ENCODE measurements around the gene TMSB10.
A peak's percentile ranks its signal among the peaks of the same experiment; 100 is the strongest.
"Not testable (repeated sequence)": the region's sequence is repeated elsewhere in the genome, so short reads cannot be mapped to it uniquely, and the experiment has no call there.

The TMSB10 gene

DNA sequence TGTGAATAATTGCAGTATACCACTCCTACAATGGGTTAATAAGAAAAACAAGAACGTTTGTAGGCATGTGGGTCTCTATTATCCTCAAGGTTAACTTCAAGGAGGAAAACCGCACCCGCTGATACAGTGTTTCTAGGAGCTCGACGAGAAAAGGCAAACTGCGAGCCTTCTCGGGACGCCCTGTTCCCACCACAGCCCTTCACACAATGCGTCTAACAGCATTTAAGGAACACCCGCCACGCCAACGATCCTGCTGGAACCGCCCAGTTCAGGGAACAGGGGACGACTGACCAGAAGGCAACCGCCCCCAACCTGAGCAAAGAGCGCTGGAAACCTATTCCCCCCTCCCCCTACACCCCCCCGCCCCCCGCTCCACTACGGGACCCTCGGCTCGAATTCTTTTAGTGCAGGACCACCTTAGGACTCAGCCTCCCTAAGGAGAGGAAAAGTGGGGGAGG lies 710 bp upstream of the TMSB10 start:
- peak; percentile 46 for DNase-seq

DNA sequence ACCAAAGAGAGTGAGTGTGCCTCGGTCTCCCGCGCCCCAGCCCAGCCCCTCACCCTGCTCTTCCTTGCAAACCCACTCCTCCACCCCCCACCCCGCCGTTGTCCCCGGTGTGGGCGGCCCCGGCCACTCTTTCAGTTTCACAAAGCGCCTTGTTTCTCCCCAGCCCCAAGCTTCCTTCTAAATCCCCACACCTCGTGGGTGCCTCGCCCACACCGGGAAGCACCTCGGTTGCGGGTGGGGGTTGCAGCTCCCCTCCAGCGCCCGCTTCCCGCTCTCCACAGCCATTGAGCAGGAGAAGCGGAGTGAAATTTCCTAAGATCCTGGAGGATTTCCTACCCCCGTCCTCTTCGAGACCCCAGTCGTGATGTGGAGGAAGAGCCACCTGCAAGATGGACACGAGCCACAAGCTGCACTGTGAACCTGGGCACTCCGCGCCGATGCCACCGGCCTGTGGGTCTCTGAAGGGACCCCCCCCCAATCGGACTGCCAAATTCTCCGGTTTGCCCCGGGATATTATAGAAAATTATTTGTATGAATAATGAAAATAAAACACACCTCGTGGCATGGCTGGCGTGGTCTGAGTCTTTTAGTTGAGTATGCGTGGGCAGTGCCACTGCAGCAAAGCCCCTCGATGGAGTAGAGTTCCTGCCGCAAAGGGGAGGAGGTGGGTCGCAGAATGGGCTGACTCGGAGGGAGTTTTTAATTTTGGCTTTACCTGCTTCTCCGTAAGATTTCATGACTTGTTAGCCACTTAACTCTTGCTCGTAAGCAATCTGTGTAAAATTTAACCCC lies 848 bp downstream of the TMSB10 start:
- peak; percentile 74 for DNase-seq

DNA sequence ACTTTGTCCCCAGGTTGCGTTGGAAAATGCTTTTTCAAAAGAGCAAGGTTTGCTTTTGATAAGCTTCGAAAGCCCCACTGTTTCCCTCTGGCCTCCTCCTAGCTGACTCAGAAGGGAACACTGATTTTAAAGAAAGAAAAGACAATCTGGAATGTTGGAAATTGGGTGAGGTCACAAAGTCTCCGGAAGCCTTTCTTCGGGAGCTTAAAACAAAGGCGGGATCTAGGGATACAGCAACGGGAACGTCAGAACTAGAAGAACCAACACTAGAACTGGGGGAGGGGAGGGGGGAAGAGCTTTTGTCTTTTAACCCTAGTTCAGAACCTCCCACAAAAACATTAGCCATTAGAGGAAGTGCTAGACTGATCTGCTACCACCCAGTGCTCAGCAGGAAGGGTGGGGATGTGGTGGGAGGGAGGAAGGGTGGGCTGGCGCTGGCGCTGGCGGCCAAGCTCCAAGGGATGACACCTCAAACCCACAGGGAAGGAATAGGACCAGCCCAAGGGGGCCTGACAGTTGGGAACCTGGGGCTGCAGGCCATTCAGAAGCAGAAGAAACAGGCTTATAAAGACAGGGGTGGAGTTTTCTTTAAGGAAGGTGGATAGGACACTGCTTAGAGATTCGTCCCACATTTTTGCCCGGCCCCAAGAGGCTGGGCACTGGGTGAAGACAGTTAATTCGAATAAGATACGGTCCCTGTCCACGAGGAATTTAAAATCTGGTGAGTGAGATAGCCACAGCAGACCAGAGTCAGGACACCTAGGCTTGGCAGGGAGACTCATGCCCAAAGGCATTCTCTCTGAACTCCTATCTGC lies 1.7 kb downstream of the TMSB10 start:
- peak; percentile 73 for DNase-seq

DNA sequence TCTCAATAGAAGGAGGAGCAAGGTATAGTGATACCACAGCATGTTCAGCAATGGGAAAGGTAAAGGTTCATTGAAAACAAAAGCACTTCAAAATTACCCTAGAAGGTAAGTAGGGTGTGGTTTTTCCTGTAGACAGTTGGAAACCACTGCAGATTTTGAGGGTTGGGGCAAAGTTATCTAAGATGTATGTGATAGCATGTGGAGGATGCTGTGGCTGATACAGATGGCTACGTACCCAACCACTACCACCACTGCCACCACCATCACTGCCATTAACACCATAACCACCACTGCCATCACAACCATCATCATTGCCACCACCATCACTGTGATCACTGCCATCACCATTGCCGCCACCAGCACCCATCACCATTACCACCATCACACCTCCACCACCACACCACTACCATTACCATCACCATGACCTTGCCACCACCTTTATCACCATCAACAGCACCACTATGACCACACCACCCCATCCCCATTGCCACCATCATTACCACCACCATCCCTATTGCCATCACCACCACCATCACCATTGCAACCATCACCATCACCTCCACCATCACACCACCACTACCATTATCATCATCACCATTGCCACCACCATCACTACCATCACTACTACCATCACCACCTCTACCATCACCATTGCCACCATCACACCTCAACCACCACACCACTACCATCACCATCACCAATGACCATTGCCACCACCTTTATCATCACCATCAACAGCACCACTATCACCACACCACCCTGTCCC lies 3.7 kb downstream of the TMSB10 start:
- DNase-seq, result peak; percentile 74

DNA sequence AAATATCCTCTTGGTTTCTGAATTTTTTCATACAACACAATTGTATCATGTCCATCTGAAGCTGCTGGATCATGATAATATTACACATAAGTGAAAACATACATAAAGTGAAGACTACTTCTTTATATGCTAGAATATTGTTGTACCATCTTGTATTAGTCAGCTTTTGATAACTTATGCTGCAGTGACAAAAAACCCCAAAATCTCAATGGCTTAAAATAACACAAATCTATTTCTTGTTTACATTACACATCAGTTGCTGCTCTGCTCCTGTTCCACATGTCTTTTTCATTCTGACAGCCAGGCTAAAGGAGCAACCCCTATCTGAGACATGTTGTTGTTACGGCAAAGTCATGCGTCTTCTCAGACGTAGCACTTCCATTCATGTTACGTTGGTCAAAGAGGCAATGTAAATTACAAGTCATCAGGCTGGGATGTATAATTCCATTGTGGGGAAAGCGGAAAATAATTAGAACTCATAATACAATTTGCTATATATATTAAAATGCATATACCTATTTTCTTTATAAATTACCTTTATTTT lies 5.8 kb downstream of the TMSB10 start:
- no peak for DNase-seq

DNA sequence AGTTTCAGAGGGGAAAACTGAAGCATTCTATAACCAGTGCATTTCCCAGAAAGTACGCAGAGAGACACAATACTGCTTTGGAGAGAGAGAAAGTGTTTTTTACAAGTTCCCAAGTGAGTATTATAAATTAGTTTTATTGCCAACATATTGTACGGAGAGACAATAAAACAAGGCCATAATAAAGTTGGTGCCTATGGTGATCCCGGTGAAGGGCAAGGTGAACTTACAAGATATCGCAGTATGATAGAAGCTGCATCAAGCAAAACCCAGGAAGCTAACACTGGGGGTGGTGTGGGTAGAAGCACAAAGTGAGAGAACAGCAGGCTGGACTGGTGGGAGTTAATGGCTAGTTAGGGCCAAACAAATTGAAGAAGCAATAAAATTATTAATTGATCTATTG lies 7.5 kb downstream of the TMSB10 start:
- DNase-seq, result no peak

DNA sequence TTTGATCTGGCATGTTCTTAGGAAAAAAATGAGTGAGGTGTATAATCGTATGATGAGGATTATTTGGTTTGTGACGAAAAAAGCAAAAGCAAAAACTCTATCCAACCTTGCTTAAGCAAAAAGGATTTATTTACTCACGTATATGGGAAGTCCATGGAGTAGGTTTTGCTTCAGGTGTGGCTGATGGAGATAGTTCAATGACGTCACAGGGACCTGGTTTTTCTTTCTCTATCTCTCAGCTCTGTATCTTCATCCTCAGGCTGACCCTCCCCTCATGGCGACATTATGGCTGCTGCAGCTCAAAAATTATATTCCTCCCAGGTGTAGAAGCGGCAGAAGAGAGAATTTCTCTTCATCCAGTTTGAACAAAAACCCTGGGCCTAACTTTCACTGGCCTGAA lies 8.9 kb downstream of the TMSB10 start:
- no peak for DNase-seq

DNA sequence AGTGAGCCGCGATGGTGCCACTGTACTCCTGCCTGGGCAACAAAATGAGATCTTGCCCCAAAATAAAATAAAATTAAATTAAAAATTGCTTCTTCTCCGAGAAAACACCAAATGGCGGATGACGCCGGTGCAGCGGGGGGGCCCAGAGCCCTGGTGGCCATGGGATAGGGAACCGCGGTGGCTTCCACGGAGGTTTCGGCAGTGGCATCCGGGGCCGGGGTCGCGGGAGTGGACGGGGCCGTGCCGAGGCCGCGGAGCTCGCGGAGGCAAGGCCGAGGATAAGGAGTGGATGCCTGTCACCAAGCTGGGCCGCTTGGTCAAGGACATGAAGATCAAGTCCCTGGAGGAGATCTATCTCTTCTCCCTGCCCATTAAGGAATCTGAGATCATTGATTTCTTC lies 10.2 kb downstream of the TMSB10 start:
- not testable (repeated sequence) for DNase-seq

DNA sequence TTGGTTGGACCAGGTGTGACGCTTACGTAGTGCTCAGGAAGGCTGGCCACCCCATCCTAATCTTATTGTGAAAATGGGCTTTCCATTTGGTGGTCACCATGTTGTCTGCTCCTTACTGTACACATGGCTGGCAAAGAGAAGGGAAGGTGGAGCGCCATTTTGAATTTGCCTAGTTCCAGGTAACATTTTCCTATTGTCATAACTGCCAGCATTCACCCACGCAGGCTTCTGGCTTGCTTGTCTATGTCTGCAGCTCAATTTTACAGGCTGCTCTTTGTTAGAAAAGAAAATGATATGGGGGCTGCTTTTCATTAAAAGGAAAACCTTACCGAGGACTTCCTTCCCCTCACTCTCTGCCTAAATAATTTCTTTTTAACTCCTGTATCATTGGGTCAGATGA lies 12.4 kb downstream of the TMSB10 start:
- not testable (repeated sequence) for DNase-seq

DNA sequence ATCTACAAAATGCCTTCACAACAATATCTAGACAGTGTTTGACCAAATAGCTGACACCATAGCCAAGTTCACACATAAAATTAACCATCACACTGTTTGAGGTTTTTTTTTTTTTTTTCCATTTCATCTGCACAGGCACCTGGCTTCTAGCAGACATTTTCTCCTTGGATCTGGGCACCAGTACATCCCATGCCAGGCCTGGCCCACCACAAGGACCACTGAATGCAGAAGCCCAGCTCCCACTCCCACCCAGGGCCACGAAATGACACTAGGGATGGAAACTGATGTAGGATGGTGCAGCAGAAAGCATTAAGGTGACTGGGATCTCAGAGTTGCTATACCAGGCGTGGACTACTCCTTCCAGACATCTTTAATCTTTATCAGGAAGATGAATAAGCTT lies 13.0 kb downstream of the TMSB10 start:
- DNase-seq, result no peak

DNA sequence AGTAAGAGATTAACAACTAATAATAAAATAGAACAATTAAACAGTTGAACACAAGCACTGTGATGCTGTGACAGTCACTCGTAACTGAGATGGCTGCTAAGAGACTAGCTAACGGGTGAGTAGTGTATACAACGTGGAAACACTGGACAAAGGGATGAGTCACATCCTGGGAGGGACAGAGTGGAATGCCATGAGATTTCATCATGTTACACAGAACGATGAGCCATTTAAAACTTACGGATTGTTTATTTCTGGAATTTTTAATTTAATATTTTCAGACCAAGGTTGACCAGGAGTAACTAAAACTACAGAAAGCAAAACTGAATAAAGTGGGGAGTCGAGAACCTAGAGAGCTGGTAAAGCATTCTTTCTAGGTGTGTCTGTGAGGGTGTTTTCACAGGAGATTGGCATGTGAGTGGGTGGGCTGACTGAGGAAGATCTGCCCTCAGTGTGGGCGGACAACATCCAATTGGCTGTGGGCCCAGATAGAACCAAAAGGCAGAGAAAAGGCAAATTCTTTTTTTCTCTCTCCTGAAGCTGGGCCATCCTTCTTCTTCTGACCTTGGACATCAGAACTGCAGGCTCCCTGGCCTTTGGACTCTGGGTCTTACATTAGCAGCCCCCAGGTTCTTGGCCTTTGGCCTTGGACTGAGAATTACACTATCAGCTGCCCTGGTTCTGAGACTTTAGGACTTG lies 14.6 kb downstream of the TMSB10 start:
- DNase-seq, result peak; percentile 49

DNA sequence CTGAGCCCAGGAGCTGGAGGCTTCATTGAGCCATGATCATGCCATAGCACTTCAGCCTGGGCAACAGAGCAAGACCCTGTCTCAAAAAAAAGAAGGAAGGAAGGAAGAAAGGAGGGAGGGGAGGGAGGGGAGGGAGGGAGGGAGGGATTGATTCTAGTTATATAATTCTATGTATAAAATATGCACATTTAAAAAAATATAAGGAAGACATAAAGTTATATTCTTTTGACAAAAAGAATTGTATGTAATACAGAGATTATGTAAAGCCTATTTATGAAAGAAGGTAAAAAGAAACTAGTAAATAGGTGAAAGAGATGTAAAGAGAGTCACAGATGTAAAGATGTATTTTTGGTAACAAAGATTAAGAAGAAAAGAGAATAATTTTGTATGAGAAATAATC lies 17.6 kb downstream of the TMSB10 start:
- DNase-seq, result no peak

DNA sequence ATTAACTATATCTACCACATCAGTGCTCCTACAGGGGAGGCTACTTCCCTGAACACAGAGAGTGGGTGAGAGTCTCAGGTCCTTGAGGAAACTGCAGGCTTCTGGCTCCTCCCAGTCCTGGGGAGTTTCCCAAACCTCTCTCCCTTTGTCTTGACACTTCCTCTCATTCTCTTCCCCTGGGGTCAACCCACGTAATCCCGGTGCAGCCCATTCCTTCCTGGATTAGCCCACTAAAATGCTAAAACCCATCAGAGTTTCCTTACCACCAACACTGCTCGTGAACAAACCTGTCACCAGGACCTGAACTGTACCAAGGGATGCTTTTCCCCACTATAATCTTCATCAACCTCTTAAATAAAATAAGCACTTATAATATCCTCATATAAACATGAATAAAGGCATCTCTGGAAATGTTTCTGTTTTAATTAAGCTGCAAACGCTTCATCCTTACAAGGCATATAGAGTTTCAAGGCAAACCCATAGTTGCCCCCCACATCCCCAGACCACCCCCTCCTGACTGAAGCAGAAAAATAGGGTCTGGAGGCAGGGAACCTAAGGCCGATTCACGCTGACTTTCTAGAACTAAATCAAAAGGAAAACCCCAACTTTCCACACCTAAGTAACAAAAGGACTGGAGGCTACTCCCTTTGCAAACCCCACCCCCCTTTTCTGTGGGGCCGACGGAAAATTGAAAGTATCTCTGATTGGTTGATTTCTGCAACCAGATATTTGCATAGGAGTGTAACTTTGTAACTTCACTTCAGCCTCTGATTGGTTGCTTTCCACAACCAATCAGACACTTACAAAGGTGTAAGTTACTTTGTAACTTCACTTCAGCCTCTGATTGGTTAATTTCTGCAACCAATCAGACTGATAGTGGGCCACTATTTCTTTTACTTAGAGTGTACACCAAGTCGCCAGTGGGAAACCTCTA lies 19.0 kb downstream of the TMSB10 start:
- peak; percentile 88 for DNase-seq

DNA sequence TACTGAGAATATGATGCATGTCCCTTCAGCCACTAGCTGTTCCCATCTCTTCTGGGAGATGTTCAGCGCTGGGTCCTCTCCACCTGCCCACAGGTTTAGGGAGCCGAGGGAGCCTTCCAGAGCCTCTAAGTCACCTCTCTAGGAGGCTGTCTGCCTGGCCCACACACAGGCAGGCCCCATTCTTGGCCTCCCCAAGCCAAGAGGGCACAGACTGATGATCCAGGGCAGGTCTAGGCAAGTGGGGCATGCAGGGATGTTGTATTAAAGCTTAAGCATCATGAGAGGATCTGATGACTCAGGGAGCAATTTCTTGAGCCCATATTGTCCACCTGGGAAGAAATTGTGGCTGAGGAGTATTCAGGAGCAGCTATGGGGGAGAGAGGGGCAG lies 19.9 kb downstream of the TMSB10 start:
- no peak for DNase-seq

DNA sequence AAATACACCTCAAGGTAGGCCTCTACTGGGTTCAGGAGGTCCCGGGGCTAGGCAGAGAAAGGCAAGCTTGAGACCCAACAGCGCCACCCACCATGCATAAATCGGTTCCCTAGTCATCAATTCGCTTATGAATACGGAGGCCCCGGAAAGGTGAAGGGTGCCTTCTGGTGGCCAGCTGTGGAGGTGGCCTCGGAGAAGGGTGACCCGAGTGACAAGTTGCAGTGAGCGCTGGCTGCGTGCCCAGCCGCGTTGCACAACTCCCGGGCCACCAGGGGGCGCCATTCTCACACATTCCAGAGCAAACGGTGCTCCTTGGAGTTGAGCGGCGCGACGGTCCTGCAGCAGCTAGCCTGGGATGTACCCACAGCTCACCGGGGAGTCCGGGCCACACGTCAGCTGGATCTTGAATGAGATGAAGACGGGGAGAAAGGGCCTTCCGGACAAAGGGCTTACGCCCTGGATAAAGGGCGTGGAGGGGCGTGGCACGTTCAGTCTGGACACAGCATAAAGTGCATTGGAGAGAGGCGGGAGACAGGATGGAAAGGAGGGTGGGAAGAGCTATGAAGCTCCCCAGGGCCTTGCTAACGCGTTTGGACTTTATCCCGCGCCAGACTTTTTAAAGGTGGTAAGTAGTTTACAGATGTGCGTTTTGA lies 20.4 kb downstream of the TMSB10 start:
- DNase-seq, result peak; percentile 99

DNA sequence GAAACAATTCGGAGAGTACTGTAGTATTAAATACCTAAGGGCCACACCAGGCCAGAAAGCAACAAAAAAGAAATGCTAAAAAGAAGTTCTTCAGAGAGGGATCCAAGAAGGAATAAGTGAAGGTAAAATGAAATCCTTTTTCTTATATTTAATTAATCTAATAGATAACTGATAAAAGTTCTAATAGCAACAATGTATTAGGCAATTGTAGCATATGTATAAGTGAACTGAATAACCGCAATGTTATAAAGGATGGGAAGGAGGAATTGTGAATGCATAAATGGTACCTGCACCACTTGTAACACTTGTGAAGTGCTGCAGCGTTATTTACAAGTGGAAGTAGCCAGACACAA lies 21.8 kb downstream of the TMSB10 start:
- DNase-seq, result no peak

DNA sequence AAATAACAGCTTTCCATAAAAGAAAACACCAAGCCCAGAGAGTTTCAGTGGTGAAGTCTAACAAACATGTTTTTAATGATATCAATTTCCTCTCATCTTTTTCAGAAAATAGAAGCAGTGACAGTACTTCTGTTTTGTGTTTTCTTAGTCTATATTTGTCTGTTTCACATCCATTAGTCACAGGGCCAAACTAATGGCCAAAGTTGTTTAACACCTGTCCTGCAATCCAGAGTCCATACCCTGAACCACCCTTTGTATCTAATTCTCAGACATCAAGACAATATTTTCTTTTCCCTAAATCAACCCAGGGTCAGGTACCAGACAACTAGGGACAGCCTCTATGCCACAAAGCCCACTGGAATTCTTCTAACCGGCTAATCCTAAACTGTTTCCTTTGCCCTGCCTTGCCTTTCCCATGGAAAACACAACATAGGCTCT lies 25.9 kb downstream of the TMSB10 start:
- DNase-seq, result no peak

DNA sequence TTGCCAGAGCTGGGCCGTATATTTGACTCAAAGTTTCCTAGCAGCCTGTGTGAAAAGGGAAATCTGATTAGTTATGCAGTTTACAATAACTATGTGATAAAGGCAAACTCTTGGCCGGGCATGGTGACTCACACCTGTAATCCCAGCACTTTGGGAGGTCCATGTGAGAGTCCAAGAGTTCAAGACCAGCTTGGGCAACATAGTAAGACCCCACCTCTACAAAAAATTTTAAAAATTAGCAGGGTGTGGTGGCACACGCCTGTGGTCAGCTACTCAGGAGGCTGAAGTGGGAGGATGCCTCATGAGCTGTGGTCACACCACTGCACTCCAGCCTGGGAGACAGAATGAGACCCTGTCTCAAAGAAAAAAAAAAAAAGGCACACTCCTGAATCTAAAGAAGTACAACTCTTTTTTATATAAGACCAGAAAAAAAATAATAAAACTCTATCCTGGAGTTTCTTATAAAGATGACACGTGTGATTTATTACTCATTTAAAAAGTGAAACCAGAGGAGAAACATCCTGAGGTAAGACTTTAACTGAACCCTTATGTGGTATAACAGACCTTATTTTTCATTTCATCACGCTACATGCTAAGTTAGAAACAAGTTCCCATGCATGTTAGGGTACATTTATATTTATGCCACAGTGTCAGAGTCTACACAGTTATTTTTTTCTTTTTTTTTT lies 32.9 kb downstream of the TMSB10 start:
- DNase-seq, result peak; percentile 78

DNA sequence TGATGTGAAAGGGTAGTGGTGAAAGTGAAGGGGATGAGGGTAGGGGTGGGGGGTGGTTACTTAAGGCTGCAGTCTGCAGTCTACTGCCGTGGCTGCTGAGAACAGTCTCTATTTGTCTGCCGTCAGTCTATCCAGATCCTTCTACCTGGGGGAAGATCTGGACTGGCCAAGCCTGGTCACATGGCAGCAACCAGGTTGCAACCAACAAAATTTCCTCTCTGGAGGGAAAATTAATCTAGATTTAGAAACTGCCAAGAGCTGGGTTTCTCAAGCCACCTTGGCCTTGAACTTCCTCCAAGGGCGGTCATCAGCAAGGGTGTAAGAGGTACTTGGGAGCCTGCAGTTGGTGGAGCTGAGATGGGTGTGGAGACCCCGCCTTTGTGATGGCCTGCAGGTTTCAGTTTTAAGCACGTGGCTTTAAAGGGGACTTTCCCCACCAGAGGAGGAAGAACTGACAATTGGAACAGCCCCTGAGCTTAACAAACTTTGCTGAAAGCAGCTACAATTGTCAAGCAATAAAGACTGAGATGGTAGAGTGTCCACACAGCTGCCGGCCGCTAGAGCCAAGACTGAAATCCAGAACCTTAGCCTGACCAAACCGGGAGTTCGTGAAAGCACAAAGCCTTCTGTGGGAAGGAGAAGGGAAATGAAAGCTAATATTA lies 34.1 kb downstream of the TMSB10 start:
- DNase-seq, result peak; percentile 96

DNA sequence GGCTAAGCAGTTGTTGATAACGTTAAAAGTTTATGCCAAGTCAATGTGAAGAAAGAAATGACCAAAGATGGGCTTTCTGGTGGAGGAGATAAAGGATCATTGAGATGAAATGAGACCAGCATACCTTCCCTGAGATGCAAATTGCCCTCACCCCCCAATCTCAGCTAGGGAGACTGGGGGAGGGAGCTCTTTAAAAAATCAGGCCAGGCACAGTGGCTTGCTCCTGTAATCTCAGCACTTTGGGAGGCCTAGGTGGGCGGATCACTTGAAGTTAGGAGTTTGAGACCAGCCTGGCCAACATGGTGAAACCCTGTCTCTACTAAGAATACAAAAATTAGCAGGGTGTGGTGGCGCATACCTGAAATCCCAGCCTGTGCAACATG lies 34.6 kb downstream of the TMSB10 start:
- DNase-seq, result peak; percentile 54
